MM.1S (cell line): ENCODE measurements around the gene CHST1.

Experiments used
- EZH2 ChIP-seq: fragments of 300-600 bp; sonication (generic); optimal IDR thresholded peaks from 2 replicates; pipeline ENCODE3; 2017; ENCODE audit warnings: low read depth, mild to moderate bottlenecking, antibody characterized with exemption, low read length, mixed read lengths
- EZH2phosphoT487 ChIP-seq: fragments of 300-600 bp; sonication (generic); IDR thresholded peaks from 2 replicates; pipeline ENCODE4 v1.6.1; 2018; ENCODE audit warnings: antibody characterized with exemption, low read length
- TF ChIP-seq, protein P1 (sequence below): fragments of 300-600 bp; sonication (generic); IDR thresholded peaks from 2 replicates; pipeline ENCODE4 v1.5.1; 2016; ENCODE audit warnings: antibody characterized with exemption, low read length, mixed read lengths

DNA sequence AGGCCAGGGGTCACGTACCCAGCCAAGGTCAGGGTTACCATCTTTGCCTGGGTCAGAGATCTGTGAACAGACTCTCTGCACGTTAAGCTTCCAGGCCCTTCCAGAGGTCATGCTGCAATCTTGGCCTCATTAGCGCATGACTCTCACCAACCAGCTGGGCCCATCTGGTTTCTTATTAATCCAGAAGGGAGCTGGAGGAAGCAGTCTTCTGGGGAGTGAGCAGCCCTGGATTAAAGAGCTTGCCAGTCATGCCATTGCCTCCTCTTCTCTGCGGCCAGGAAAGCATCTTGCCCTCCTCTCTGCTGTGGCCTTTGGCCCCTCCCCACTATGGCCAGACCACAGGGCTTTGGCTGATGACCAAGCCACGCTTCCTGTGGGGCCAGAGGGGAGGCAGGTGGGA, 57.4 kb downstream of the CHST1 start:
- TF ChIP-seq, protein P1, sequence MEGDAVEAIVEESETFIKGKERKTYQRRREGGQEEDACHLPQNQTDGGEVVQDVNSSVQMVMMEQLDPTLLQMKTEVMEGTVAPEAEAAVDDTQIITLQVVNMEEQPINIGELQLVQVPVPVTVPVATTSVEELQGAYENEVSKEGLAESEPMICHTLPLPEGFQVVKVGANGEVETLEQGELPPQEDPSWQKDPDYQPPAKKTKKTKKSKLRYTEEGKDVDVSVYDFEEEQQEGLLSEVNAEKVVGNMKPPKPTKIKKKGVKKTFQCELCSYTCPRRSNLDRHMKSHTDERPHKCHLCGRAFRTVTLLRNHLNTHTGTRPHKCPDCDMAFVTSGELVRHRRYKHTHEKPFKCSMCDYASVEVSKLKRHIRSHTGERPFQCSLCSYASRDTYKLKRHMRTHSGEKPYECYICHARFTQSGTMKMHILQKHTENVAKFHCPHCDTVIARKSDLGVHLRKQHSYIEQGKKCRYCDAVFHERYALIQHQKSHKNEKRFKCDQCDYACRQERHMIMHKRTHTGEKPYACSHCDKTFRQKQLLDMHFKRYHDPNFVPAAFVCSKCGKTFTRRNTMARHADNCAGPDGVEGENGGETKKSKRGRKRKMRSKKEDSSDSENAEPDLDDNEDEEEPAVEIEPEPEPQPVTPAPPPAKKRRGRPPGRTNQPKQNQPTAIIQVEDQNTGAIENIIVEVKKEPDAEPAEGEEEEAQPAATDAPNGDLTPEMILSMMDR: no peak
- TF ChIP-seq EZH2phosphoT487 (no peak), EZH2 (no peak)
